NCI-H1417 treated with DMSO at 0.1 percent for 48 hours (cell line): ENCODE data around the gene FKBP5.
"Not testable (repeated sequence)": the region's sequence is repeated elsewhere in the genome, so short reads cannot be mapped to it uniquely, and the experiment has no call there.

ENCODE experiments used
- DNase-seq: peaks from one replicate; lab custom pipeline; 2025; lab: John Stamatoyannopoulos, UW

The FKBP5 gene

GRCh38 chr6:35609588-35609987 lies 79.1 kb downstream of the FKBP5 start:
- no peak for DNase-seq

GRCh38 chr6:35607517-35608233 lies 81.0 kb downstream of the FKBP5 start:
- DNase-seq: no peak

GRCh38 chr6:35605600-35605999 lies 83.1 kb downstream of the FKBP5 start:
- no peak for DNase-seq

GRCh38 chr6:35603326-35604202 lies 85.2 kb downstream of the FKBP5 start:
- no peak for DNase-seq

GRCh38 chr6:35602133-35602946 lies 86.4 kb downstream of the FKBP5 start:
- DNase-seq: no peak

GRCh38 chr6:35601331-35602132 lies 87.2 kb downstream of the FKBP5 start:
- no peak for DNase-seq

GRCh38 chr6:35600659-35601125 lies 88.0 kb downstream of the FKBP5 start:
- DNase-seq: no peak

- no peak for DNase-seq
Observed at GRCh38 chr6:35599761-35600658, 88.7 kb downstream of the FKBP5 start.

GRCh38 chr6:35598621-35599020 lies 90.1 kb downstream of the FKBP5 start:
- not testable (repeated sequence) for DNase-seq

GRCh38 chr6:35596448-35597442 lies 92.0 kb downstream of the FKBP5 start:
- DNase-seq: no peak

GRCh38 chr6:35594503-35595186 lies 94.1 kb downstream of the FKBP5 start:
- no peak for DNase-seq

- no peak for DNase-seq
Observed at GRCh38 chr6:35592178-35592577, 96.5 kb downstream of the FKBP5 start.

GRCh38 chr6:35590622-35591066 lies 98.1 kb downstream of the FKBP5 start:
- no peak for DNase-seq

GRCh38 chr6:35589904-35590303 lies 98.8 kb downstream of the FKBP5 start:
- no peak for DNase-seq

- DNase-seq: no peak
Observed at GRCh38 chr6:35589201-35589739, 99.4 kb downstream of the FKBP5 start.

GRCh38 chr6:35587167-35587566 lies 101.5 kb downstream of the FKBP5 start:
- no peak for DNase-seq

GRCh38 chr6:35586542-35586941 lies 102.2 kb downstream of the FKBP5 start:
- DNase-seq: no peak

- DNase-seq: no peak
Observed at GRCh38 chr6:35585658-35586057, 103.1 kb downstream of the FKBP5 start.
